Activated T-helper 17 cell treated with anti-CD3 and anti-CD28 coated beads, Interleukin-2, amount 50 U/mL, for 72 hours (primary cell): ENCODE measurements around the gene CCDC137. TPM values are rescaled to one million over a fixed set of nuclear protein-coding genes. Genes with fewer than 3 reads are reported as not detected.
"Not testable (repeated sequence)": the region's sequence is repeated elsewhere in the genome, so short reads cannot be mapped to it uniquely, and the experiment has no call there.

Source experiments
- ATAC-seq: fragments of 150-1000 bp; cut with Tn5 transposase; replicated peaks from 2 replicates; pipeline ENCODE4 v1.10.0; 2021; ENCODE audit warnings: mild to moderate bottlenecking, moderate library complexity
- H3K27ac Mint-ChIP-seq: one replicate; pipeline ENCODE4 v1.8.0; 2022; ENCODE audit warnings: mixed read lengths
- H3K27me3 Mint-ChIP-seq: one replicate; pipeline ENCODE4 v1.8.0; 2022; ENCODE audit warnings: mixed read lengths
- H3K36me3 Mint-ChIP-seq: one replicate; pipeline ENCODE4 v1.8.0; 2022; ENCODE audit warnings: low read depth, mild to moderate bottlenecking, mixed read lengths
- H3K4me1 Mint-ChIP-seq: one replicate; pipeline ENCODE4 v1.8.0; 2022; ENCODE audit warnings: mixed read lengths
- H3K4me3 Mint-ChIP-seq: one replicate; pipeline ENCODE4 v1.8.0; 2022; ENCODE audit warnings: mild to moderate bottlenecking, mixed read lengths
- H3K9me3 Mint-ChIP-seq: one replicate; pipeline ENCODE4 v1.8.0; 2022; ENCODE audit warnings: mixed read lengths
- total RNA-seq, 2 donors: library from RNA; stranded (reverse); gene quantifications; one replicate each; pipeline ENCODE4 v1.2.3, GENCODE V29; 2022

CCDC137 gene, protein sequence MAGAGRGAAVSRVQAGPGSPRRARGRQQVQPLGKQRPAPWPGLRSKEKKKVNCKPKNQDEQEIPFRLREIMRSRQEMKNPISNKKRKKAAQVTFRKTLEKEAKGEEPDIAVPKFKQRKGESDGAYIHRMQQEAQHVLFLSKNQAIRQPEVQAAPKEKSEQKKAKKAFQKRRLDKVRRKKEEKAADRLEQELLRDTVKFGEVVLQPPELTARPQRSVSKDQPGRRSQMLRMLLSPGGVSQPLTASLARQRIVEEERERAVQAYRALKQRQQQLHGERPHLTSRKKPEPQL
- total RNA-seq: 10 to 100 TPM; 29.6 to 48.6 TPM

DNA sequence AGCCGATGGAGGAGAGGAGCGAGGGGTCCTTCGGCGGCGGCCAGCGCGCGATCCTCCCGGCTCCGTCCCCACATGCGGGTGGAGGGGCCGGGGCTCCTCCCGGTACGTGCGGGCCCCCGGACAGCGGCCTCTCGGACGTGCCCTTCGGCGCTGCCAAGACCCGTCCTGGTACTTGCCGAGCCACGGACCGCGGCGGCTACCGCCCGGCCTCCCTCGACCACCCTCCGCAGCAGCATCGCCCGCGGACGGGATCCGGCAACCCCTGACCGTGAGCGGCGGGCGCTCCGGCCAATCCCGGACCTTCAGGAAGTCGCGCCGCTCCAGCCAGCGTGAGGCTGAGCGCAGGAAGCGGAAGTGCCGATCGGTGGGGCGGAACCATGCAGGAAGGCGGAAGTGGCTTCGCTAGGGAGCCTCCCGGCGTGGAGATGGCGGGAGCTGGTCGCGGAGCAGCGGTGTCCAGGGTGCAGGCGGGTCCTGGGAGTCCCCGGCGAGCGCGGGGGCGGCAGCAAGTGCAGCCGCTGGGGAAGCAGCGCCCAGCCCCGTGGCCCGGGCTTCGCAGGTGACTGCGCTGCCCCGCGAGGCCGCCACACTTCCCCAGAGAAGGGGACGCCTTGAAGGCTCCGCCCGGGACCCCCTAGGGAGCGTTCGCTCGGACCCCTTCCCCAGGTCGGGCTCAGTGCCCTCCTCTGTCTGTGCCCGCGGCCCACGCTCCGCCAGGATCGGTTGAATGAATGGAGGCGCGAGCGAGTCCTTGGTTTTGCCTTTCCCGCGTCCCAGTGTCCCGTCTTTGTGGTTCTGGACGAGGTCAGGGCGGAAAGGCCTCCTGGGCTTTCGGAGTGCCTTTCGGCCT is at the start of gene CCDC137, which contains the start of gene OXLD1:
CCDC137 (plus strand) TSS at position 396 of the 850 bp plus-strand sequence; CDS start at position 426, 30 bp downstream.
OXLD1 (minus strand) TSS at position 264 of the 850 bp plus-strand sequence; CDS start at position 236, 28 bp downstream.
- Mint-ChIP-seq H3K9me3 (no peaks in the 10 kb centered on the region), H3K4me1 (peaks cover 12% of the 10 kb centered on the region), H3K36me3 (peaks cover 69% of the 10 kb centered on the region), H3K27me3 (no peaks in the 10 kb centered on the region), H3K27ac (peak within 1 kb of the TSS; percentile 96), H3K4me3 (peak within 1 kb of the TSS; percentile 94)
- ATAC-seq: peak; percentile 92

DNA sequence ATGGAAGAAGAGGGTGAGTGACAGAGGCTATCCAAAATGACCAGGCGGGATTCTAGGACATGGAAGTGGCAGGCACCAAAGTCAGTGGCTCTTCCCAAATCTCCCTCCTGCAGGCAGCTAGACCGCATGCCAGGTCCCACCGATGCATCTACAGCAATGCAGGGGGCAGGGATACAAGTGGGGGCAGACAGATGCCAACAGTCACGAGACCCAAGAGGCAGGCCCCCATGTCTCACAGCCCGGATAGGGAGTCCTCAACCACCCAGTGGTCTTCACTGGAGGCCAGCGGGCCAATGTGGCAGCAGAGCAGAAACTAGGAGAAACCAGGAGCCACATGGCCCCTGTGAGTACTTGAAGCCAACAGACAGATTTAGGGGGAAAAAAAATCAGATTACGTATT is 49.7 kb upstream of the CCDC137 start:
- Mint-ChIP-seq H3K9me3 (no peaks in the 10 kb centered on the region), H3K27ac (peak overlapping the region; percentile 72), H3K4me3 (no peak overlapping the region), H3K4me1 (peaks cover 38% of the 10 kb centered on the region), H3K36me3 (peaks cover 94% of the 10 kb centered on the region), H3K27me3 (no peaks in the 10 kb centered on the region)
- no peak for ATAC-seq

DNA sequence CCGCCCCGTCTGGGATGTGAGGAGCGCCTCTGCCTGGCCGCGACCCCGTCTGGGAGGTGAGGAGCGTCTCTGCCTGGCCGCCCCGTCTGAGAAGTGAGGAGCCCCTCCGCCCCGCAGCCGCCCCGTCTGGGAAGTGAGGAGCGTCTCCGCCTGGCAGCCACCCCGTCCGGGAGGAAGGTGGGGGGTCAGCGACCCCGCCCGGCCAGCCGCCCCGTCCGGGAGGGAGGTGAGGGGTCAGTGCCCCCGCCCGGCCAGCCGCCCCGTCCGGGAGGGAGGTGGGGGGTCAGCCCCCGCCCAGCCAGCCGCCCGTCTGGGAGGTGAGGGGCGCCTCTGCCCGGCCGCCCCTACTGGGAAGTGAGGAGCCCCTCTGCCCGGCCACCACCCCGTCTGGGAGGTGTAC is 48.2 kb upstream of the CCDC137 start:
- not testable (repeated sequence) for H3K9me3 Mint-ChIP-seq, H3K27ac Mint-ChIP-seq, H3K27me3 Mint-ChIP-seq, ATAC-seq, H3K4me3 Mint-ChIP-seq
- peaks cover 34% of the 10 kb centered on the region for H3K4me1 Mint-ChIP-seq
- peaks cover 94% of the 10 kb centered on the region for H3K36me3 Mint-ChIP-seq

DNA sequence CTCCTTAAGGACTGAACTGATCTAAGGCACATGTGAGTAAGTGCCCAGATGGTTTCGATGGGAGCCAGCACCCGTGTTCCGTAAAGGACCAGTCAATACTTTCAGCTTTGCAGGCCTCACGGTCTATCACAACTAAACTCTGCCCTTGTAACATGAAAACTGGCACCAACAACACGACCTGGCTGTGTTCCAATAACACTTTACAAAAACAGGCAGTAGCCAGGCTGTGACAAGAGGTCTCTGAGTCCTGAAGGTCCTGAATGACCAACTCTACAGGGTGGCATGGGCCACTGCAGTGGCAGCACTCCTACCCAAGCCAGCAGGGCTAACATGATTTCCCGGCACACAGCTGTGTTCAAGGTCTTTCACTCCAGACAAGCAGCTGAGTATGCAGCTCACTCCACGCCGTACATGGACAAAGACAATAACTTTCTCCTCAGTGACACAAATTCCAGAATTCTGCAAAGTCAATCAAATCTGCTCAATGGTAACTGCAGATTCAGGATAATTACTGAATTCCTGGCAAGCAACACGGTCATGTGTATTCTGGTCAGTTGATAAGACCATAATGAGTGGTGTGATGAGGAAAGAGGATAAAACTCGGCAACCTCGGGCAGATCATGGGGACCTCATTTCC is 44.9 kb upstream of the CCDC137 start:
- H3K4me1 Mint-ChIP-seq: peaks cover 19% of the 10 kb centered on the region
- peaks cover 94% of the 10 kb centered on the region for H3K36me3 Mint-ChIP-seq
- no peaks in the 10 kb centered on the region for H3K9me3 Mint-ChIP-seq
- H3K27ac Mint-ChIP-seq: peak overlapping the region; percentile 50
- H3K27me3 Mint-ChIP-seq: no peaks in the 10 kb centered on the region
- ATAC-seq: no peak
- H3K4me3 Mint-ChIP-seq: no peak overlapping the region

DNA sequence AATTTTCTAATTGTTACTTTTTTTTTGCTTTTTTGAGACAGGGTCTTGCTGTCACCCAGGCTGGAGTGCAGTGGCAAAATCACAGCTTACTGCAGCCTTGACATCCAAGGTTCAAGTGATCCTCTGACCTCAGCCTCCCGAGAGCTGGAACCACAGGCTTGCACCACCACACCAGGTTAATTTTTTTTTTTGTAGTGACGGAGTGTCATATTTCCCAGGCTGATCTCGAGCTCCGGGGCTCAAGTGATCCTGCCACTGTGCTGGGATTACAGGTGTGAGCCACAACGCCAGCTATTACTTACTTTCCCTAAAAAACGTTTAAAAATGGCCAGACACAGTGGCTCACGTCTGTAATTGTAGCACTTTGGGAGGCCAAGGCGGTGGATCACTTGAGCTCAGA is 36.3 kb upstream of the CCDC137 start:
- Mint-ChIP-seq H3K36me3 (peaks cover 74% of the 10 kb centered on the region), H3K4me3 (no peak overlapping the region), H3K27me3 (no peaks in the 10 kb centered on the region), H3K4me1 (peaks cover 5% of the 10 kb centered on the region), H3K27ac (no peak overlapping the region), H3K9me3 (no peaks in the 10 kb centered on the region)
- no peak for ATAC-seq

DNA sequence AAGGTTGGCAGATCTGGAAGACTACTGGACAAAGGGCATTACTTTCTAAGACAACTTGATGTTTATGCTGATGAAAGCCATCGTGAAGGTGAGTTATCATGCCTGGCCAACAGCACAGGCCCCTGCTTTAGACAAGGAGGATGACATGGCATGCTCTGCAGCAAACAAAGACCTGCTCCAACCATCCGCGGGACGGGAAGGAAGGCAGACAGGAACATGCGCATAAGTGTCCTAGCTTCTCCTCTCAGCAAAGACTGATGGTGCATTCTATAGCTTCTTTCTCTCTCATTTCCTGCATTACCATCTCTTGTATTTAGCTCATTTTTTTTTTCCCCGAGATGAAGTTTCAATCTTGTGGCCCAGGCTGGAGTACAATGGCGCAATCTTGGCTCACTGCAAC is 35.1 kb upstream of the CCDC137 start:
- Mint-ChIP-seq H3K27ac (no peak overlapping the region), H3K9me3 (no peaks in the 10 kb centered on the region), H3K27me3 (no peaks in the 10 kb centered on the region), H3K4me1 (peaks cover 5% of the 10 kb centered on the region), H3K36me3 (peaks cover 74% of the 10 kb centered on the region), H3K4me3 (no peak overlapping the region)
- ATAC-seq: no peak

DNA sequence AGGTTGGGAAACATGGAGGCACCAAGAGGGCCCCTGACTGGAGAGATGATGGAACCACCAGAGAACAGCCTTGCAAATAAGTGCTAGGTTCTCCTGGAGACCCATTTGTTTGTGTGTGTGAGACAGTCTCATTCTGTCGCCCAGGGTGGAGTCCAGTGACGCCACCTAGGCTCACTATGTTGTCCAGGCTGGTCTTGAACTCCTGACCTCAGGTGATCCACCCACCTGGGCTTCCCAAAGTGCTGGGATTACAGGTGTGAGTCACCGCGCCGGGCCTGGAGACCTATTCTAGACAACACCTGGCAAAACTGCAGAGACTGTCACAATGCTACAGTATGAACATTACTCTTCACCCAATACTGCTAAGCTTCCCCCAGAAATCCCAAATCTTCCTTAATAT is 31.1 kb upstream of the CCDC137 start:
- ATAC-seq: no peak
- H3K36me3 Mint-ChIP-seq: peaks cover 34% of the 10 kb centered on the region
- H3K4me3 Mint-ChIP-seq: peak overlapping the region; percentile 99
- peak overlapping the region; percentile 98 for H3K27ac Mint-ChIP-seq
- no peaks in the 10 kb centered on the region for H3K27me3 Mint-ChIP-seq
- H3K4me1 Mint-ChIP-seq: peaks cover 5% of the 10 kb centered on the region
- H3K9me3 Mint-ChIP-seq: no peaks in the 10 kb centered on the region

DNA sequence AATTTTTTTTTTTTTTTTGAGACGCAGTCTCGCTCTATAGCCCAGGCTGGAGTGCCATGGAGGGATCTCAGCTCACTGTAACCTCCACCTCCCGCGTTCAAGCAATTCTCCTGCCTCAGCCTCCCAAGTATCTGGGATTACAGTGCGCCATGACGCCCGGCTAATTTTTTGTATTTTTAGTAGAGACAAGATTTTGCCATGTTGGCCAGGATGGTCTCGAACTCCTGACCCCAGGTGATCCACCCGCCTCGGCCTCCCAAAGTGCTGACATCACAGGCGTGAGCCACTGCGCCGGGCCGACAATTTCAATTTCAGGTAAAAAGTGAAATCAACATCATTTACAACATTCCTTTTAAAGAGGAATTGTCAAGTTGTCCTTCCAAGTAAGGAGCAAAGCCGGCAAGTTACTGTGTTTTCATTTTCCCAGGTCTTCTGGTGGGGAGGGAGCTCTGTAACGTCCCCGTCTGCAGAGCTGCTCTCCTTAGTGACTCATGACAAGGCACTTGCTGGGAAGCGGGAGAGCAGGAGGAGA is 30.5 kb upstream of the CCDC137 start:
- Mint-ChIP-seq H3K4me1 (peaks cover 5% of the 10 kb centered on the region), H3K27me3 (no peaks in the 10 kb centered on the region), H3K36me3 (peaks cover 31% of the 10 kb centered on the region), H3K9me3 (no peaks in the 10 kb centered on the region), H3K27ac (peak overlapping the region; percentile 98), H3K4me3 (peak overlapping the region; percentile 99)
- peak; percentile 38 for ATAC-seq

DNA sequence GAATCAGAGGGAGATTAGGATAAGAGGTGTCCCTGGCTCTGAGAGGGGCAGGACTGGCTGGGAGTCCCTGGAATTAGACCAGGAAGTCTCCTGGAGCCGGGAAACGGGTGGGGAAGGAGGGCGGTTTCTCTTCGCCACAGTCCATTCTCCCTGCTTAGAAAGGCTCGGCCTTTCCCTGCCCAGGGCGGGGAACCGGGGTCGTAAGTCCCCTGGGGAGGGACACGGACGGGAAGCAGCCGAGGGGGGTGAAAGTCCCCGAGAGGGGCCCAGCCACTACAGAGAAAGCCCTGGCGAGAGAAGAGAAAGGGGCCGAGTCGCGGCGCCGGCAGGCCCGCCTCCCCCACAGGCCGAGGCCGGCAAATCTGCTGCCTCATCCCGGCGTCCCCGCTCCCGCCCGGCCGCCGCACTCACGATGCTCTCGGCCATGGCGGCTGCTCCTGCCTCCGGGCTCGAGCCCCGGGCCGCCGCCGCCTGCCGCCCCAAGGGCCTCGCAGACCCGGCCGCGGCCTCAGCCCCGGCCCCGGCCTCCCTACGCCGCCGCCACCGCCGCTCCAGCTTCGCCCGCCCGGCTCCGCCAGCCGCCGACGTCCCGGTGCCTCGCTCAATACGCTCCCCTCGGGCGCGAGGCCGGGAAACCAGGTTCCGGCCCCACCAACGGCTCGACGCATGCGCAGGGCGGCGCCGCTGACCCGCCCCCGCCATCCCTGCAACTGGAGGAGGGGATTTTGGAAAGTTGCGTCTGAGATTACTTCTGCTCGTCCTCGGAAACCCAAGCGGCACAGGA is 29.8 kb upstream of the CCDC137 start, which contains the start of the genes NPLOC4 and TSPAN10:
NPLOC4 (minus strand) TSS at position 608 of the 784 bp plus-strand sequence; CDS start at position 426, 182 bp downstream.
TSPAN10 (plus strand) TSS at position 692 of the 784 bp plus-strand sequence. CDS start 5,217 bp downstream, outside the sequence.
- Mint-ChIP-seq H3K4me3 (peak within 1 kb of the TSS; percentile 99), H3K36me3 (peaks cover 26% of the 10 kb centered on the region)
- peak; percentile 93 for ATAC-seq

DNA sequence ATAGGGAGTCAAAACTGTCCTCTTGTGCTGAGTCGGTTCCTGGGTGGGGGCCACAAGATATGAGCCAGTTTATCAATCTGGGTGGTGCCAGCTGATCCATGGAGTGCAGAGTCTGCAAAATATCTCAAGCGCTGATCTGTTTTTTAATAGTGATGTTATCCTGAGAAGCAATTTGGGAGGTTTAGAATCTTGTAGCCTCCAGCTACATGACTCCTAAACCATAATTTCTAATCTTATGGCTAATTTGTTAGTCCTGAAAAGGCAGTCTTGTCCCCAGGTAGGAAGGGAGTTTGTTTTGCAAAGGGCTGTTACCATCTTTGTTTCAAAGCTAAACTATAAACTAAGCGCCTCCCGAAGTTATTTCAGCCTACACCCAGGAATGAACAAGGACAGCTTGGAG is 27.9 kb upstream of the CCDC137 start:
- Mint-ChIP-seq H3K4me3 (peak overlapping the region; percentile 19), H3K27me3 (no peaks in the 10 kb centered on the region), H3K27ac (peak overlapping the region; percentile 50), H3K36me3 (peaks cover 12% of the 10 kb centered on the region), H3K4me1 (no peaks in the 10 kb centered on the region), H3K9me3 (no peaks in the 10 kb centered on the region)
- ATAC-seq: no peak

More for the DNA sequence above, 29.8 kb upstream of the CCDC137 start, which contains the start of the genes NPLOC4 and TSPAN10:
- peaks cover 5% of the 10 kb centered on the region for H3K4me1 Mint-ChIP-seq
- H3K9me3 Mint-ChIP-seq: no peaks in the 10 kb centered on the region
- peak within 1 kb of the TSS; percentile 98 for H3K27ac Mint-ChIP-seq
- no peaks in the 10 kb centered on the region for H3K27me3 Mint-ChIP-seq

DNA sequence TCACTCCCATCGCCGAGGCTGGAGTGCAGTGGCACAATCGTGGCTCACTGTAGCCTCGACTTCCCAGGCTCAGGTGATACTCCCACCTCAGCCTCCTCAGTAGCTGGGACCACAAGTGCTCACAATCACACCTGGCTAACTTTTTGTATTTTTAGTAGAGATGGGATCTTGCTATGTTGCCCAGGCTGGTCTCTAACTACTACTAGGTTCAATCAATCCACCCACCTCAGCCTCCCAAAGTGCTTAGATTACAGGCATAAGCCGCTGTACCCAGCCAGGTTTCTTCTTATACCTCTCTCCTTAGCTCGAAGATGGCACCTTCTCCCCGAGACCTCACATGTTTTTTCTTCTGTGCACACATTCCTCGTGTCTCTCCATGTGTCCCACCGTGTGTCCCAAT is 26.5 kb upstream of the CCDC137 start:
- Mint-ChIP-seq H3K9me3 (no peaks in the 10 kb centered on the region), H3K4me3 (no peak overlapping the region), H3K36me3 (peaks cover 12% of the 10 kb centered on the region), H3K27me3 (no peaks in the 10 kb centered on the region), H3K4me1 (no peaks in the 10 kb centered on the region), H3K27ac (no peak overlapping the region)
- ATAC-seq: no peak

DNA sequence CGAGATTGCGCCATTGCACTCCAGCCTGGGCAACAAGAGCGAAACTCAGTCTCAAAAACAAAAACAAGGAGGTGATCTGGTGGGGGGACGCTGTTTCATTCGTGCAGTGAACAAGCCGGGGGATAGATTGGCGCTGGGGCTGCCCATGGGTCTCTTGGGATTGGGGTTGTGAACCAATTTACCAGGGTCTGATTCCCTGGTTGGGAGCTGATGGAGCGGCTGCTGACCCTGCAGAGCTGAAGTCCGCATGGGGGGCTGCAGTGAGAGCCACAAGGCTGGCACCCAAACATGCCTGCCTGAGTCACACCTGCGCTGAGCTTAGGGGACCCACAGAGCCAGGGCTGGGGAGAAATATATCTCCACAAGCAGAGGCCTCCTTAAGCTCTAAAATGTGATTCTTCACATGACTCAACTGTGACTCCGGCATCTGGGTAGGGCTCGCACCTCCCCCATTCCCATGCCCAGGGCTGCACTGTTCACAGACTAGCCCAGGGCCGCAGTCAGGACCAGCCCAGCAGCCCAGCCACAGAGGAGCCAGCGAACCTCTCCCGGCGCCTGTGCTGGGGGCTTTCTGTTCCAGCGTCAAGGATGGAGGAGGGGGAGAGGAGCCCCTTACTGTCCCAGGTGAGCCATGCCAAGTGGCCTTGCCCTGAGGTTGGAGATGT is 24.6 kb upstream of the CCDC137 start:
- Mint-ChIP-seq H3K27ac (peak overlapping the region; percentile 33), H3K27me3 (no peaks in the 10 kb centered on the region), H3K4me1 (no peaks in the 10 kb centered on the region), H3K4me3 (no peak overlapping the region), H3K9me3 (no peaks in the 10 kb centered on the region), H3K36me3 (no peaks in the 10 kb centered on the region)
- no peak for ATAC-seq

DNA sequence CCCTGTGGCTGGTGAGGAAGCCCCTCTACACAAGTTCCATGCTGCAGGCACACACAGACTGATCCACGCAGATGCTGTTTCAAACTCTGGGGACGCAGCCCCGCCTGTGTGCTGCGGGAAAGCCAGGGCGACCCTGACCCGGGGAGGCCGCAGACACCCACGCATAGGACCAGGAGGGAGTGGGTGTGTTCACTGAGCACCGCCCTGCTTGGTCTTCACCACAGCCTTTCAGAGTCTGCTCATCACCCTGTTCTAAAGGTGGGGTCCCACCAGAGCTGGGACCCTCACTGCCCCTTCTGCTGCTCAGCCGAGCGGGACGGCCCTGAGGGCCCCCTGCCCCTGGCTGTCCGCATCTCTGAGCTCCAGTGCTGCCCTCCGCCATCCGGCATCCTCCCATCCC is 22.0 kb upstream of the CCDC137 start:
- no peak for ATAC-seq
- no peak overlapping the region for H3K4me3 Mint-ChIP-seq
- no peak overlapping the region for H3K27ac Mint-ChIP-seq
- H3K9me3 Mint-ChIP-seq: no peaks in the 10 kb centered on the region
- peaks cover 4% of the 10 kb centered on the region for H3K27me3 Mint-ChIP-seq
- H3K4me1 Mint-ChIP-seq: no peaks in the 10 kb centered on the region
- H3K36me3 Mint-ChIP-seq: no peaks in the 10 kb centered on the region
